ENCODE measurements around the gene IL1RAP.

Gene IL1RAP

GRCh38 chr3:190680691-190681090 is 166.8 kb downstream of the IL1RAP start:
- no peak for DNase-seq

- no peak for DNase-seq
Measured at GRCh38 chr3:190684776-190685175, 170.9 kb downstream of the IL1RAP start.

GRCh38 chr3:190686011-190686410 is 172.1 kb downstream of the IL1RAP start:
- DNase-seq, result no peak

GRCh38 chr3:190690246-190690645 is 176.4 kb downstream of the IL1RAP start:
- DNase-seq, result no peak

GRCh38 chr3:190692256-190692655 is 178.4 kb downstream of the IL1RAP start:
- DNase-seq, result no peak

GRCh38 chr3:190694335-190695001 is 180.6 kb downstream of the IL1RAP start:
- DNase-seq, result no peak

GRCh38 chr3:190695225-190695624 is 181.3 kb downstream of the IL1RAP start:
- DNase-seq, result no peak

- DNase-seq, result no peak
Measured at GRCh38 chr3:190695994-190696393, 182.1 kb downstream of the IL1RAP start.

GRCh38 chr3:190696777-190697501 is 183.1 kb downstream of the IL1RAP start:
- DNase-seq, result no peak

GRCh38 chr3:190697502-190697830 is 183.6 kb downstream of the IL1RAP start:
- DNase-seq, result no peak

- no peak for DNase-seq
Measured at GRCh38 chr3:190697901-190698300, 184.0 kb downstream of the IL1RAP start.

GRCh38 chr3:190699776-190700175 is 185.9 kb downstream of the IL1RAP start:
- no peak for DNase-seq

- DNase-seq, result no peak
Measured at GRCh38 chr3:190701096-190701532, 187.2 kb downstream of the IL1RAP start.

GRCh38 chr3:190706582-190706981 is 192.7 kb downstream of the IL1RAP start:
- no peak for DNase-seq

Data from activated CD8-positive, alpha-beta memory T cell treated with anti-CD3 and anti-CD28 coated beads for 24 hours (primary cell).